Stimulated activated naive CD8-positive, alpha-beta T cell treated with anti-CD3 and anti-CD28 coated beads, Interleukin-15, Interleukin-2, amounts not matched to agents 100 U/mL and 50 U/mL, for 24 hours (primary cell): ENCODE measurements around the gene LYRM1.

Source experiments
- ATAC-seq: fragments of 150-1000 bp; cut with Tn5 transposase; one replicate; pipeline ENCODE4 v1.10.0; 2021
- DNase-seq: peaks from one replicate; pipeline ENCODE4 v3.0.0; 2021

The LYRM1 gene

DNA sequence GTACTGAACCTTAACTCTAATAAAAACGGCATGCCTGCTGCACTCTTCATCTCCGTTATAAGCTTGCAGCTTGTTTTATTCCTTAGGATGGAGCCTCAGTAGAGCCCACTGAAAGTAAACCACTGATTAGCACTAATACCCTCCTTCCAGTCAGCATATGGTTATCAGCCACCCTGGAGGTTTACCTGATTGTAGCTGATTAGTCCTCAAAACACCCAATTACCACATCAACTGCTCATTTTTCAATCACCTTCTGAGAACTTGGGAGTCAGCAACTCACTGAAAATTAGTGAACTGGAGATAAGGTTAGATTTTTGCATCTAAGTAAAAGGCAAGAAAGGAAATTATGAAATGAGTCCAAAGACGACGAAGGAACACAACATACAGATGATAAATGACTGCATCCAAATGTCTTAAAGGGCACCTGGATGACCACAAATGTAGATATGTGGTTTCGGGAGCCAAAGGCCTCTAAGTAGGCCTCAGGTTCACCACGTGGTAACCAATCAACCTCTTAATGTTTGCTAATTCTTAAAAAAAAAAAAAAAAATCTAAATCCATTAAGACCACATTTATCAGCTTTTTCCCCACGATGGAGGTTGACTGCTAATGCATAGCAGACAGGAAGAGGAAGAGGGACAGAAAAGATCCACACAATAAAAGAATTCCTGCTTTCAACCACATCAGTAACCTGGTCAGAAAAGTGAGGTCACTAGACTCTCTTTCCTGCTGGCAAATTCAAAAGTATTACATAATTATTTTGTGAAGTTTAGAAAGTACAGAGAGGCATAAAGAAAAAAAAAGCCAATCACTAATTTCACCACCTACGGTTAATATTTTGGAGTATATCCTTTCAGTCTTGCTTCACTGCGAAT is 28.4 kb upstream of the LYRM1 start:
- ATAC-seq (no peak), DNase-seq (no peak)

DNA sequence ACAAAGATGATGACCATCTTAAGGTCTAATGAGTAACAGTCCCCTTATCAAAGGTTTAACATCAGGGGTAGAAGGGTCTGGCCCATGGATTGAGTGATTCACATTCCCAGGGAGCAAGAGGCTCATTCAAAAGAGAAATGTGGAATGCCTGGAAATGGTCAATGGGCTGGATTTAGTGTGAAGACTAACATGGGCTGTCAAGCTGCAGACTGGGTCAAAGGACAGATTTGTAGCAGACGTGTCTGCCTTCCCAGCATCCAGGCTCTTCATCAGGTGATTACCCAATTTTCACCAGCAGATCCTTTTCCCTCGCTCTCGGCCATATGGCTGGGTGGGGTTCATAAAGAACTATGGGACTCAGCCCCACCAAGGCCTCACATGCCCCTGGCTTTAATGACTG is 27.2 kb upstream of the LYRM1 start:
- no peak for ATAC-seq
- DNase-seq: no peak

DNA sequence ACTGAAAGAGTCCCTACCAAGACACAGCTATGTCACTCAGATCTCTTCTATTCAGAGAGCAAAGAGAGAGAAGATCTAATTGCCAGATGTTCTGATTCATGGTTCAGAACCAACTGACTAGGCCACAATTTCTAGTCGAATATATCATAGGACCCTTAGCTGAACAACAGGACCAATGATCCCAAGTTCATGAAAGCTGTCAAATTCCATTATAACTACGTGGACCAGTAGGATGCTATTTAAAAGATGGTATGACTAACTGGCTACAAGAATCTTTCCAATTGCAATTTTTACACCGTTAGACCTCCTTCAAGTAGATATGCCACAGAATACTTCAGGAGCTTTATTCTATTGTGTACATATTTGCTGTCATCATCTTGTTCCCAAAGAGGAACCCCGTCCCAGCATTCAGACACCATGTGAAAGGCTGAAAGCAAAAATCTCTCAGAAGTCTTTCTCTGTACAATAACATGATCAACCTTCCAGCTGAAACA is 26.4 kb upstream of the LYRM1 start:
- DNase-seq (no peak), ATAC-seq (no peak)

DNA sequence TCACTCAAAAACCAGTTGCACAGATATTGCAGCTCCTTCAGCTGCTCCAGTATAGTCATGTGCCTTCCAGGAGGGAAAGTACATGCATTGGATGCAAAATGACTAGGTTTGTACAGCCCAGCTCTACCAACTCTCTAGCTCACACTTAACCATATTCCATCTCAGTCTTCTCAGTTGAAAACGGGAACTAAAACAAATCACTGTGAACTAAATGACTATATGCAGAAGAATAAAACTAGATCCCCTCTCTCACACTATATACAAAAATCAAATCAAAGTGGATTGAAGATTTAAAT is 25.3 kb upstream of the LYRM1 start:
- no peak for ATAC-seq
- DNase-seq: no peak

DNA sequence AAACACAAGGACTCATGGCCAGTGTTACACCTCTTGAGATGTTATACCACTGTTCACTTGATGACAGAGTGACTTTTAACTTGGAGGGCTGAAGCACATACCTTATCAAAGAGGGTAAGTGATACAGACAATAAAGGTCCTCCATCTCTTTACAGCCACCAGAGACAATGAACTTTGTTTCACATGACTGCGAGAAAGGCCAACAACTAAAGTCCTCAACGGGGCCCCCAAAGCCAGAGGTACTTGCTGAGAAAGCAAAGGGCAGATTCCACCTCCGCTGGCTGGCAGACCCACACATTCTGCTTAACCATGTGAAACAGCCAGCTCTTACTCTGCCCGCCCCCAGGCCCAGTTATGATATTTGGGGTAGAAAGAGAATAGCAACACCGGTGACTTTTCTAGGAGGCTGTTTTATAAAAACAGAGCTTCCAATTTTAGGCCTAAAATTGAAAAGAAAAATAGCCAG is 21.9 kb upstream of the LYRM1 start:
- peak; percentile 31 for ATAC-seq
- DNase-seq: peak; percentile 28

DNA sequence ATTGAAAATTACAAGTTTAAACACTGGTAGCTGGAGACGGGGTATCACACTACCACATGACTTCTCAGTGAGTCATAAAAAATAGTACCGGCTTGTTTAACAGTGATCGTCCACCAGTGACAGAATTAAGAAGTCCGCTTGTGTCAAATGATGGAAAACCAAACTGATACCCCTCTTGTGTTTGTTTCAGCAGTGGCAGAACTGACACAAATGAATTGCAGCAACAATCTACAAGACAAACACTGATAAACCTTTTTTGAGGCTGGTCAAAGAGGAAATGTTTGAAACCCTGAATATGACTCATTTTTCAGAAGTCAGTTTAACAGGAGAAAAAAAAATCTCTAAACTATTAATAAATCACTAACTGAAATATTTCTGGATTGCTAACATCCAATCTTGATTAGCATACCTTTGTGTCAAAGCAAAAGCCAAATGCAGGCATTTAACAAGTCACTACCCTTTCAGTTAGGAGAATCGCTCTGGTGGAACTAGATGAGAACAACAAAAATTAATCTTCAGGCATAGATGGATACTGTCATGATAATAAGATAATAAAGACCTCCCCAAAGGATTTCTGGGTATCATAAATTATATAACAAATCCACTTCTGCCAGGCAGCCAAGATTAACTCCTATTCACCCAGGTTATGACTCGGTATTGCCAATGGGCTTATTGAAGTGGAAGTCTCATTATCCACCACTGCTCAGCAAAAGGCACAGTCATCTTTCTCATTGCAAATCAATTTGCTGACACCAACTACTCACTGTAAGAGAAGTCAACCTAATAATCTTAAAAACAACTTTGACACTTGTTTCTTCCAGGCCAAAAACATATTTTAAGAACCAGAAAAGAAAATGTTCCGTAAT is 21.2 kb upstream of the LYRM1 start:
- peak; percentile 45 for ATAC-seq

DNA sequence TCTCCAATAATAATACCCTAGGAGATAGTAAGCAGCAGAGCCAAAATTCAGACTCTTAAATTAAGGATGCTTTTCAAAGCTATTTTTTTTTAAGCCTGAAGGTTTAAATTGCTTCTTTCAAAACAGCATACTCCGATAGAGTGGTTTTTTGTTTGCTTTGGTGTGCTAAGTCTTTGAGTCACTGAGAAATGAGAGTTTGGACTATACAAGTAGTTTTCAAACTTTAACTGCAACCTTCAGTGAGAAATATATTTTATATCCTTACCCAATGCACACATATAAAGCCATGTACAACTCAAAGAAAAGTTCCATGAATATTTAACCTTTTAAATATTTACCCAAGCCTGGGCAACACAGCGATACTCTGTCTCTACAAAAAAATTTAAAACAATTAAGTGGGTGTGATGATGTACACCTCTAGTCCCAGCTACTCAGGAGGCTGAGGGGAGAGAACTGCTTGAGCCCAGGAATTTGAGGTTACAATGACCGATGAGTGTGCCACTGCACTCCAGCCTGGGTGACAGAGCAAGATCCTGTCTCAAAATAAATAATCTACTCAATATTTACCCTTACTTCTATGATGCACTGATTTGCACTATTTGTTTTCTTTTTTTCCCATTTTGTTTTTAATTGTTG is 19.6 kb upstream of the LYRM1 start:
- DNase-seq (no peak), ATAC-seq (no peak)

More for the DNA sequence above, 21.2 kb upstream of the LYRM1 start:
- no peak for DNase-seq

DNA sequence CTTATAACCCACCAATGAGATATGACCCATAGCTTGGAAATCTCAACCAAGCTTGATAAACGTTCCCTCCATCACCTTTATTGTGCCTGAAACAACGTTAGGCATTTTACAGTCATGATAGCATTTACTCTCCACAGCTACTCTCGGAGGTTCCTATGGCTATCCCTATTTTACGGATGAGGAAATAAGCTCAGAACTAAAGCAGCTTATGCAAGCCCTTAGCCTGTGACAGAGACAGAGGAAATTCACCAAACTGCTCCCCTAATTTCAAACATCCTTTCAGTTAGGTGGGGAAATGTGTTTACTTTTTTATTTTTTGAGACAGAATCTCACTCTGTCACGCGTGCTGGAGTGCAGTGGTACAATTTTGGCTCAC is 19.1 kb upstream of the LYRM1 start:
- ATAC-seq (no peak), DNase-seq (no peak)

DNA sequence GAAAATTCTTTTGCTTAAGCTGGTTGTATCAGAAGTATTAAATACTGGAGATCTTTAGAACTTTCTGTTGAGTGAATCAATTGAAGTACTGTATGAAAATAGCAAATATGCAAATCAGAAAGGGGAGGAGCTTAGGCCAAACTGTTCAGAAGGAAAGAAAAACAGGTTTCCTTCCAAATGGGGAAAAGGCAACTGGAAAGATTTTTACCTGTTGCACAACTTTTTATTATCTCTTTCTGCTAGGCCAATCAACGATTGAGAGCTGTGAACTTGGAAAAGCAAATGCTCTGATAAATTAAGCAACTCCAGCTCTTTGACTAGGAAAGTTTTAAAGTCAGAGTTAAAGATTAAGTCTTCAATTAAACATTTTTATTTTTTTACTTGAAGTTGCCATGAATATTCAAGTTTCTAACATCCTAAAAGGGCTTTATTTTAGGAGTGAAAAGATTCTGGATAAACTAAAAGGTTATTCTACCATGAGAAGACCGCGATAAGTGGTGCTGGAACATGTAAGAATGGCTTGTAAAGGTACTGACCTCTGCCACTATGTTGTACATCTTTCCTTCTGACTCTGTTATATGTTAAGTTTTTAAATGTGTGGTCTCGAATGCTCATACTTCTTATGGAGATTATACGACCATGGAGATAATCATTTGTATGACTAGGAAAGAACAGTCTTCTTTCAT is 16.9 kb upstream of the LYRM1 start:
- DNase-seq (no peak), ATAC-seq (peak; percentile 62)

DNA sequence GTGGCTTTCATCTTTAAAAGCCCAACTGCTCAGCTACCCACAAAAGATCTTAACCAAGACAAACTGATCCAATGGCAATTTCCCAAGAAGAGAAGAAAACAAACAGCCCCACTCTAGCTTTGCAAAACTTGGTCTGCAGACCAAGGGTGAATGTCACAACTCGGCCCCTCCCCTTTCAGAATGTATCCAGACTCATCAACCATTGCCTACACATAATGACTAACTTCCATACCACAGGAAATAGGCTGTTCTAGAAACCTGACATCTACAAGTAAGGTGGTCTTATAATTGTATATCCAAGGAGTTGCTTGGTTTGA is 16.4 kb upstream of the LYRM1 start:
- ATAC-seq: peak; percentile 86
- no peak for DNase-seq

DNA sequence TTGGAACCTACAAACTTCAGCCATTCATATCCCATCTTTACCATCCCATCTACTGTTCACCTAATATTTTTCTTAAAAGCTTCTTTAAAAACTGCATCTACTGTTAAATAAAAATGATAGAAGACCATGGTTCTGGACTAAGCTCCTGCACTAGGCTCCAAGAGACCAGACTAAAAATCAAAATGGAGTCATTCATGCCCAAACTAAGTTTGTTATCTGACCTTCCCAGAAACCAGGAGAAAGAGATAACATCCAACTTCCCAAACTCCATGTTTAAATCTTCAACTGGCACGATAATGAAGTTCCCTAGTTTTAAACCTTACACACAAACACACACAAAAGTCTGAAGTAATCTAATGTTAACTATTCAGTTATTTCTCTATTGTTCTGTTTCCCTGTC is 14.3 kb upstream of the LYRM1 start:
- ATAC-seq (no peak), DNase-seq (no peak)

DNA sequence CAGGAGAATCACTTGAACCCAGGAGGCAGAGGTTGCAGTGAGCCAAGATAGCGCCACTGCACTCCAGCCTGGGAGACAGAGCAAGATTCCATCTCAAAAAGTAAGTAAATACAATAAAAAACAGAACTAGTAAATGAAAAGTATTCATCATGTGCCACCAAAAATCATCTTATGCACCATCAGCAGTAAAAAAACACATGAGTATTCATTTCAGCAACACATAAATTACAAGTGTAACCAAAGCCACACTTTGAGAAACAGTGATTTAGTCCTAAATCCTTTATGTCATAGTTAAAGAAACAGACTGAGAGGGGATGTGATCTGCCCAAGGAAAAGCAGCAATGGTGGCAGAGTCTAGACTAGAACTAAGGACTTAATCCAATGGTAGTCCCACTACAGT is 13.4 kb upstream of the LYRM1 start:
- no peak for DNase-seq
- no peak for ATAC-seq

DNA sequence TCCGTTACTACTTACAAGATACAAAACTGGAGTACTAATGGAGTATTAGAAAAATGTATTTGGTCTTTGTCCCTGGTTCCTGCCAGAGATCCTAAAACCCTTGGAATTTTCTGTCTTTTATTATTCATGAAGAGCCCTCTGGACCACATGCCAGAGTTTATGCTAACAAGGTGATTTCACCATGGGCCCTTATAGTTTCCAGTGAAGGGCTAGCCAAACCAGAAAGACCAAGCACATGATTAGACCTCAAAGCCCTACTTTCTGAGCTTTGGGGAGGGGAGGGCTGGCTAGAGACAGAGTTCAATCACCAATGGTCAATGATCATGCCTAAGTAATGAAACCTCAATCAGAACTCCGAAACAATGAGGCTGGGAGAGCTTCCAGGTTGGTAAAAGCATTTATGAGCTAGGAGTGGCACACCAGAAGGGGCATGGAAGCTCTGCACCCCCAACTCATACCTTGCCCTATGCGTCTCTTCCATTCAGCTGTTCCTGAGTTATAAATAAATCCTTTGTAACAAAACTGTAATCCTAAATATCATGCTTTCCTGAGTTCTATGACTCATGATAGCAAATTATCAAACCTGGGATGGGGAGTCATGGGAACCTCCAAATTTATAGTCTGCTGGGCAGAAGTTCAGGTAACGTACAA is 10.8 kb upstream of the LYRM1 start:
- ATAC-seq (no peak), DNase-seq (no peak)

DNA sequence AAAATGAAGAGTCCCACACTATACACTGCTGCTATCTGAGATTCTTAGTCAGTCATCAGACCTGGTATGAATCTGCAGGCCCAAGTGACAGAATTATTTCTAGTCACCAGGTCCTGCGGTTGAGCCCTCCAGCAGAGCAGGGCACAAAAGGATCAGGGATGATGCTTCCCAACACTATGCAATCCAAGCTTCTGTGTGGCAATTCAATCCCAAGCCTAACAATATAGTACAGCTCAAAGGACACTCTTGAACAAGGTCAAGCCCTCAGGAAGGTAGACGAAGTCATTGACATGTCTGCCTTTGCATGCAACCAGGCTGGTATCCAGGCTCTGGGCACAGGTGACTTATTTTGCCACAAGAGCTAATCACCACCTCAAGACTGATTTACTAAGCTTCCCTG is 6.2 kb upstream of the LYRM1 start:
- DNase-seq (no peak), ATAC-seq (no peak)

DNA sequence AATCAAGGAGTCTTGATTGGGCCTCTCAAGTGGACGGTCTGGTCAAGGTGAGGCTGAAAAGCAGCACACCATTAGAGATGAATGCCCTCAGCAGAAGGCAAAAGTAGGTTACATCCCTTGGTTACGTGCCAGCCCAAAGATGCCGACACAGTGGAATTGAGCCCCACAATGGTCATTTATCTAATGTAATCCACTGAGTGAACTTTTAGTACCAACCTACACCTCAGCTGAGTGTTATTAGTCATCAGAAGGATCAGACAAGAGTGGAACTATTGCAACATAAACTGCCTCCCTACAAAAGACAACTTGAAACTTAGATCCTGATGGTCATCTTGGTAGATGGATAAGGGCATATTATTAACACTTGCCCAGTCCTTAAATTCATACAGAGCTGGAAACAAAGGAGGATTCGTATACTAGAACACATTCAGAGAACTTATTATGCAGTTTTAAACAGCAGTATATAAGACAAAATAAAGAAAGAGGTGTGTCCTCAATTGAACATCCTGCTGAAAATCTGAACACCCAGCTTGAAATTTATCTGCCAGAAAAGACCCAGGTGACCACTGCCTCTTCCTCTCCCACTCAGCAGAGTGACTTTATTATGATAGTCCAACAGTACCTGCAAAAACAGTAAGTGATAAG is 3.2 kb upstream of the LYRM1 start:
- no peak for DNase-seq
- ATAC-seq: no peak

DNA sequence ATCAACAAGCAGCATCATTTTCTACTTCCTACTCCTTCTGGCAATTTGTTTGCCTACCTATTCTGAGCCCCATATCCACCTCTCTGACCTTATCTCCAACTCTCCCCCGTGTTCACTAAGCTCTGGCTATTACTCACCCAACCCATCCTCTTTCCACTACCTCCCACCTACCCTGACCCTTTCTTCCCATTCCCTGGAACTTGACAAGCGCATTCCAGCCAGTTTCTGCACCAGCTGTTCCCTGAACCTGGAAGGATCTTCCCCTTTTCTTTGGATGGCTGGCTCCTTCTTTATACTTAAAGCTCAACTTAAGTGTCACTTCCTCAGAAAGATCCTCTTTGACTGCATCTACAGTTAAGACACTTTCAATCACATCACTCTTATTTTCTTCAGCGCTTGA is 2.6 kb upstream of the LYRM1 start:
- DNase-seq (no peak), ATAC-seq (no peak)

DNA sequence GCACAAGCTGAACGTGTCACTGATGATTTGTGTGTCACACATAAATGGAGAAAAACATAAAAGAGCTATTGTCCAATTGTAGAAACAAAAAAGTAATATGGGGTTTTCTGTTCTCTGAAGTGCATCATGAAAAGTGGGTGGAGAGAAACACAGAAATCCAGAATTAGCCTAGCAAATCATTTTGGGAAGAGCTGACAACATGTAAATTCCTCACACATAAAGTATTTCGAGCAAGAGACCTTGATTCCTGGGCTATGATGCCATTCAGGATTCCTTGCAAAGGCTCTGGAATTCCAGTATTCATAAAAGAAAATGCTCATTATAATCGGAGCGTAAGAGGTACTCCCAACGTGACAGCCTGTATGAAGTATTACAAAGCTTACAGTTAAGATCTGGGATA is 1.5 kb upstream of the LYRM1 start:
- DNase-seq (no peak), ATAC-seq (no peak)

DNA sequence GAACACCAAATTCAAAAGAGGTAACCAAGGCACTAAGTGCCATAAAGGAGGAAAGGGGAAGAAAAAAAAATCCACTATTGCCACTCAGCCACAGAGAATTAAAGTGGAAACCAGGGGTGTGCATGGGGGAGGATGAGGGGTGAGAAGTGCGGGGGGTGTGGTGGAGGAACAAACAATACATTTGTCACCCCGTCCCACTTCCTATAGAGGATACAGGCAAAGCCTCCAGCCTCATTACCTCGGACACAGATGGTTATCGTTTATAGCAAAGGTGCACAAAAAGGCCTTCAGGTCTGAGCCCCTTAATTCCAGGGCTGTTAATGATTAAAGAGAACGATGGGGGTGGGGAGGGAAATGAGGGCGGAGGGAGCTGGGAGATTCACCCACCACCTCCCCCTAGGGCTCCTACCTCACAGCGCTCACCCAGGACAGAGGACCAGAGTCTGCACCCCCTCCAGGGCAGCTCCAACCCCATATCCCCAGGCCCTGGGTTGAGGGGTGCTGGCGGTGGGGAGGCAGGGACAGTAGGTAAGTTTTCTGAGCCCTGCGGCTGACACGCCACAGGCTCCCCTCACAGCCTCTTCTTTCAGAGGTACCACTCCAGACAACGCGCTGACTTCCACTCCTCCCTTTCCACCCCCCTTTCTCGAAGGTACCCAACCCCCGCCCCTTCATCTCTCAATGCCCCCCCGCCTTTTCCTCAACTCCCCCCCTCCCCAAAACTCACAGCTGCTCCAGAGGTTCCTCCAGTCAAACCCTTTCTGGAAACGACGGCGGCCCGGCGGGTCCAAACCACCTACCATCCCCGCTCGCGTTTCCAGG is 883 bp upstream of the LYRM1 start:
- ATAC-seq: no peak

DNA sequence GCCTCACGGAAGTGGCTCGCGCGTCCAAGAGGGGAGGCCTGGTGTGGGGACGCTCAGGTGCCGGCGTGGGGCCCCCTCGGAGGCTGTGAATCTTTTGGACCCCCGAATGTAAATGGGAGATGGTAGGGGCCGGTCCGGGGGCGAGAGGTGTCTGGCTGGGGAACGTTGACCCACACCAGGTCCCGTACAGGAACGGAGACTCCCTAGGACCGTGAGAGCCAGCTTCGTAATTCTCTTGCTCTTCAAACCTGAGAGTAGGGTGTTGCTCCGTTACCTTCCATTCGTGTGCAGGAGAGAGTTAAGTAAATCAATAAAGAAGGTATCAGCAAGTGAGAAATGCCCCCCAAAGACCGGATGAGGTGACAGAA is 481 bp downstream of the LYRM1 start:
- ATAC-seq (no peak), DNase-seq (no peak)

More for the DNA sequence above, 883 bp upstream of the LYRM1 start:
- no peak for DNase-seq

DNA sequence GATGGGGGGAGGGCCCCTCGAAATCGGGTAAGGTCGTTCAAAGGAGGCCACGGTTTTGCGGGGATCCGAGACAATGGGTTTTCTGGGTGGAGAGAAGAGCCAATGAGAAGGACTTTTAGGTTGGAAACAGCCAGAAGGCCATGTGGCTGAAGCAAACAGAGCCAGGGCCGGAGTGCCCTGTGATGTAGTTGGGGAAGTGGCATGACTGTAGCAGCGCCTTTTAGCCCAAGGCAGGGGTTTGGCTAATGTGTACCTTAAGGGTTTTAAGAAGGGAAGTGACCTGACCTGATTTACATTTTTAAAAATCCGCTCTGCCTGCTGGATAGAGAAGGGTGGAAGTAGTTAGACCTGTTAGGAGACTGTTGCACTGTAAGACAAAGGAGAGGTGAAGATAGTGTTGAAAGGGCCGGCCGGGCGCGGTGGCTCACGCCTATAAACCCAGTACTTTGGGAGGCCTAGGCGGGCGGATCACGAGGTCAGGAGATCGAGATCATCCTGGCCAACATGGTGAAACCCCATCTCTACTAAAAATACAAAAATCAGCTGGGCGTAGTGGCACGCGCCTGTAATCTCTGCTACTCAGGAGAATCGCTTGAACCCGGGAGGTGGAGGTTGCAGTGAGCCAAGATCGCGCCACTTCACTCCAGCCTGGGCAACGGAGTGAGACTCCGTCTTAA is 1.0 kb downstream of the LYRM1 start:
- DNase-seq (peak; percentile 33), ATAC-seq (no peak)
